Ishikawa (cell line): Measurements from ENCODE around the gene POMGNT1.

ENCODE experiments used
- CEBPB ChIP-seq: IDR thresholded peaks from 2 replicates; pipeline ENCODE4 v1.6.1; 2012
- CREB1 ChIP-seq: IDR thresholded peaks from 2 replicates; pipeline ENCODE4 v1.6.1; 2012; ENCODE audit warnings: low read depth
- EGR1 ChIP-seq: IDR thresholded peaks from 2 replicates; pipeline ENCODE4 v1.6.1; 2012
- EP300 ChIP-seq: IDR thresholded peaks from 2 replicates; pipeline ENCODE4 v1.6.1; 2012; ENCODE audit warnings: borderline replicate concordance
- FOXM1 ChIP-seq: IDR thresholded peaks from 2 replicates; pipeline ENCODE4 v1.6.1; 2012; ENCODE audit warnings: low read depth, borderline replicate concordance
- MAX ChIP-seq: IDR thresholded peaks from 2 replicates; pipeline ENCODE4 v1.6.1; 2012
- NFIC ChIP-seq: IDR thresholded peaks from 2 replicates; pipeline ENCODE4 v1.6.1; 2012
- RAD21 ChIP-seq: IDR thresholded peaks from 2 replicates; pipeline ENCODE4 v1.6.1; 2012; ENCODE audit warnings: low read depth
- REST ChIP-seq: IDR thresholded peaks from 2 replicates; pipeline ENCODE4 v1.6.1; 2012; ENCODE audit warnings: low read depth, mild to moderate bottlenecking
- TAF1 ChIP-seq: IDR thresholded peaks from 2 replicates; pipeline ENCODE4 v1.6.1; 2012; ENCODE audit warnings: low read depth, mild to moderate bottlenecking
- TCF12 ChIP-seq: IDR thresholded peaks from 2 replicates; pipeline ENCODE4 v1.6.1; 2012; ENCODE audit warnings: low read depth
- TEAD4 ChIP-seq: IDR thresholded peaks from 2 replicates; pipeline ENCODE4 v1.6.1; 2012
- USF1 ChIP-seq: IDR thresholded peaks from 2 replicates; pipeline ENCODE4 v1.6.1; 2012
- YY1 ChIP-seq: IDR thresholded peaks from 2 replicates; pipeline ENCODE4 v1.6.1; 2012; ENCODE audit warnings: low read depth
- ZBTB7A ChIP-seq: IDR thresholded peaks from 2 replicates; pipeline ENCODE4 v1.6.1; 2012; ENCODE audit warnings: low read depth

Gene POMGNT1

GRCh38 chr1:46197560-46197963 lies 672 bp downstream of the POMGNT1 start:
- no peak for TF ChIP-seq TEAD4
- TF ChIP-seq CEBPB = no peak
- no peak for TF ChIP-seq EP300
- no peak for TF ChIP-seq NFIC
- no peak for TF ChIP-seq CREB1
- TF ChIP-seq YY1 = no peak
- TF ChIP-seq USF1 = no peak
- TF ChIP-seq EGR1 = no peak
- no peak for TF ChIP-seq MAX
- no peak for TF ChIP-seq ZBTB7A
- TF ChIP-seq FOXM1 = no peak
- no peak for TF ChIP-seq REST
- TF ChIP-seq TCF12 = no peak
- no peak; the same call in 1 of the 2 replicates for TF ChIP-seq TAF1
- TF ChIP-seq RAD21 = no peak

- TF ChIP-seq NFIC (no peak), FOXM1 (no peak), EP300 (no peak), TAF1 (no peak), TCF12 (no peak), REST (no peak), USF1 (no peak), RAD21 (no peak), MAX (no peak), YY1 (no peak)
Measured at GRCh38 chr1:46196609-46197008, 1.6 kb downstream of the POMGNT1 start.

- TF ChIP-seq TAF1 = no peak
- no peak for TF ChIP-seq USF1
- no peak for TF ChIP-seq NFIC
- TF ChIP-seq EGR1 = no peak
Measured at GRCh38 chr1:46194641-46195193, 3.5 kb downstream of the POMGNT1 start.

- TF ChIP-seq USF1 (no peak), NFIC (peak; percentile 44; the same call in 1 of the 2 replicates), MAX (peak; percentile 31; the same call in 1 of the 2 replicates)
Measured at GRCh38 chr1:46193984-46194570, 4.2 kb downstream of the POMGNT1 start.

- no peak for TF ChIP-seq CEBPB
- TF ChIP-seq YY1 = no peak
- no peak for TF ChIP-seq TCF12
- no peak for TF ChIP-seq CREB1
- TF ChIP-seq MAX = no peak
- TF ChIP-seq RAD21 = no peak
- TF ChIP-seq TEAD4 = no peak
- no peak for TF ChIP-seq ZBTB7A
- TF ChIP-seq EGR1 = no peak
- no peak for TF ChIP-seq REST
- no peak for TF ChIP-seq NFIC
- TF ChIP-seq USF1 = no peak
- no peak for TF ChIP-seq TAF1
- no peak for TF ChIP-seq FOXM1
- no peak for TF ChIP-seq EP300
Measured at GRCh38 chr1:46193285-46193684, 4.9 kb downstream of the POMGNT1 start.
